Heart left ventricle (tissue), 16 donors: ENCODE measurements around the gene PLCL1. TPM values are rescaled to one million over a fixed set of nuclear protein-coding genes. Genes with fewer than 3 reads are reported as not detected.

Experiments
- ATAC-seq, 4 donors: fragments of 200-7000 bp; cut with Tn5 transposase; one replicate each; pipeline ENCODE4 v1.9.1; 2020 to 2022; ENCODE audit warnings: moderate library complexity in 4 of 4, mild to moderate bottlenecking in 3 of 4, moderate number of reproducible peaks in 1 of 4
- DNase-seq, 5 donors: peaks; one replicate each; pipeline ENCODE4 v3.0.0-alpha.2; 2020
- H3K27ac ChIP-seq, 12 donors: fragments of 200-600 bp; sonication (generic) in 4 of 12; one replicate each; pipeline versions ENCODE4 v1.5.0 to v1.8.0; 2016 to 2022; ENCODE audit warnings: mild to moderate bottlenecking in 2 of 12
- H3K27me3 ChIP-seq, 9 donors: fragments of 200-600 bp; sonication (generic) in 2 of 9; one replicate each; pipeline versions ENCODE4 v1.5.1 to v1.8.0; 2016 to 2022; ENCODE audit warnings: mild to moderate bottlenecking in 3 of 9
- H3K36me3 ChIP-seq, 9 donors: fragments of 200-600 bp; sonication (generic) in 2 of 9; one replicate each; pipeline versions ENCODE4 v1.5.0 to v1.8.0; 2018 to 2022; ENCODE audit warnings: mild to moderate bottlenecking in 2 of 9
- H3K4me1 ChIP-seq, 12 donors: fragments of 200-600 bp; sonication (generic) in 4 of 12; one replicate each; pipeline versions ENCODE4 v1.5.0 to v1.8.0; 2016 to 2022; ENCODE audit warnings: mild to moderate bottlenecking in 3 of 12
- H3K4me3 ChIP-seq, 12 donors: fragments of 200-600 bp; sonication (generic) in 4 of 12; one replicate each; pipeline versions ENCODE4 v1.5.0 to v1.8.0; 2017 to 2022; ENCODE audit warnings: mild to moderate bottlenecking in 9 of 12, moderate library complexity in 4 of 12
- H3K9me3 ChIP-seq, 12 donors: fragments of 200-600 bp; sonication (generic) in 4 of 12; one replicate each; pipeline versions ENCODE4 v1.5.0 to v1.8.0; 2016 to 2022; ENCODE audit warnings: mild to moderate bottlenecking in 1 of 12
- CTCF ChIP-seq, 12 donors: fragments of 200-600 bp; sonication (generic) in 4 of 12; IDR thresholded peaks; one replicate each; pipeline versions ENCODE4 v1.5.0 to v1.8.0; 2018 to 2022; ENCODE audit warnings: antibody characterized with exemption in 12 of 12, mild to moderate bottlenecking in 5 of 12
- POLR2A ChIP-seq, 2 donors: fragments of 450-650 bp; IDR thresholded peaks; one replicate each; pipeline ENCODE4 v1.6.1; 2017; ENCODE audit warnings: antibody characterized with exemption in 2 of 2, mild to moderate bottlenecking in 2 of 2, moderate library complexity in 2 of 2
- WGBS, 4 donors: extraction: QIAGEN DNeasy Blood & Tissue Kit in 2 of 4; methylation state at CpG; one replicate each; pipeline versions ENCODE4 v1.1.5 to v1.1.7; 2013 to 2018; 5-methylcytosine and 5-hydroxymethylcytosine counted together
- intact Hi-C, 10 donors: fragments of 100-400 bp; cut with DNase I; formaldehyde crosslinking; loops; one replicate each; pipeline versions ENCODE4 v1.11.1 to v1.14.2; 2022
- polyA plus RNA-seq, 2 donors: library from polyadenylated mRNA; stranded (reverse); fragments of 200-250 nt; gene quantifications; one replicate each; pipeline ENCODE4 v1.2.3, GENCODE V29; 2013
- total RNA-seq, 9 donors: library from RNA; depleted of rRNA in 2 of 9; stranded (reverse); fragments of >200 nt in 2 of 9; fragmentation: NEBNext Ultra II Directional in 3 of 9; extraction: Animal tissue kit (Norgen Biotek cat#: 25700) in 3 of 9; gene quantifications; one replicate each; pipeline versions ENCODE4 v1.1.0 to v1.2.4, GENCODE V29; 2016 to 2023
- donor health status: ischemic (EF 13 %, LVEDD 7.1; RV severe dilation, severe dysfunction).
- donor health status: healthy with polysubstance abuse.
- donor health status: DM: no; HTN: yes; CAD: no.
- donor health status: DM: no; HTN: no; CAD: no.
- donor health status: ischemic (EF 25% LVEDD 6.9; RV normal size, moderate dysfunction).
- donor health status: ischemic (EF 25% LVEDD 5.7; RV mildly dilated, moderate dysfunction).
- donor health status: healthy.
- donor health status: DM: yes; HTN: yes; CAD: no.
- donor health status: ischemic (EF 35%, LVEDD 5.7; RV mildly dilated, moderate dysfunction).
- donor health status: nonischemic (EF 11% LVEDD 7.7; RV severe dilation, severe dysfunction).
- donor health status: DM: yes; HTN: yes; CAD: no.
- donor health status: PGD.
- donor health status: ischemic (EF 29% LVEDD 5.4; RV normal size, mild dysfunction).
- donor health status: nonischemic (EF 23%, LVEDD 6.1; RV moderate dilation, normal function).

Gene PLCL1
- total and polyA plus RNA-seq, 11 donors: 22.0 to 126 (median 90.4) TPM

GRCh38 chr2:198059800-198060199, 255.4 kb downstream of the PLCL1 start:
- Histone ChIP-seq H3K9me3 (no peaks in the 10 kb centered on the region), H3K27me3 (no peaks in the 10 kb centered on the region), H3K36me3 (no peaks in the 10 kb centered on the region), H3K4me1 (peaks cover 0 to 53% (median 9%) of the 10 kb centered on the region in 12 donors), H3K4me3 (no peak overlapping the region), H3K27ac (peak overlapping the region in 3 of 12 donors; percentile 18 to 37 (median 34))
- WGBS, 4 donors: 41 to 48% (median 42%) methylated on average over 7 of the region's 7 CpGs
- TF ChIP-seq POLR2A (IDR thresholded peaks at IDR 0.05): no peak
- no peak for TF ChIP-seq CTCF (IDR thresholded peaks at IDR 0.05)
- DNase-seq: peak in 1 of 5 donors; percentile 30
- peak; percentile 55 to 72 (median 62) for ATAC-seq
- intact Hi-C loops: loop anchor here in 6 of 10 donors (5.0 to 10.0 kb wide), 4 partner anchors 53 to 257 kb away; partner anchors contain the start of gene PLCL1 (in 5 of the 6)

- Histone ChIP-seq H3K9me3 (no peaks in the 10 kb centered on the region), H3K4me3 (no peak overlapping the region), H3K27ac (peak overlapping the region in 3 of 12 donors; percentile 18 to 37 (median 34)), H3K36me3 (no peaks in the 10 kb centered on the region), H3K27me3 (no peaks in the 10 kb centered on the region), H3K4me1 (peaks cover 0 to 48% (median 8%) of the 10 kb centered on the region in 12 donors)
- DNase-seq (no peak), ATAC-seq (peak; percentile 20 to 62 (median 53))
- 26 to 41% (median 30%) methylated on average over 2 of the region's 2 CpGs for WGBS, 4 donors
- no peak for TF ChIP-seq POLR2A (IDR thresholded peaks at IDR 0.05)
- TF ChIP-seq CTCF (IDR thresholded peaks at IDR 0.05): no peak
- intact Hi-C loops: loop anchor here in 3 of 10 donors (5.0 kb wide), 2 partner anchors 52 to 57 kb away; no protein-coding TSS in a partner anchor
These were observed 255.9 kb downstream of the PLCL1 start for GRCh38 chr2:198060277-198060676.

GRCh38 chr2:198062826-198063225, 258.4 kb downstream of the PLCL1 start:
- no peak for TF ChIP-seq CTCF (IDR thresholded peaks at IDR 0.05)
- no peak for TF ChIP-seq POLR2A (IDR thresholded peaks at IDR 0.05)
- DNase-seq: no peak
- H3K4me3 ChIP-seq: no peak overlapping the region
- H3K27me3 ChIP-seq: no peaks in the 10 kb centered on the region
- ATAC-seq: no peak
- no peak overlapping the region for H3K27ac ChIP-seq
- intact Hi-C loops: loop anchor here in 3 of 10 donors (5.0 kb wide), 2 partner anchors 49 to 54 kb away; no protein-coding TSS in a partner anchor
- no peaks in the 10 kb centered on the region for H3K9me3 ChIP-seq
- peaks cover 0 to 44% (median 6%) of the 10 kb centered on the region in 12 donors for H3K4me1 ChIP-seq
- H3K36me3 ChIP-seq: no peaks in the 10 kb centered on the region

GRCh38 chr2:198063242-198063641, 258.8 kb downstream of the PLCL1 start:
- intact Hi-C loops: loop anchor here in 3 of 10 donors (5.0 kb wide), 2 partner anchors 49 to 54 kb away; no protein-coding TSS in a partner anchor
- DNase-seq (no peak), ATAC-seq (no peak)
- Histone ChIP-seq H3K4me1 (peaks cover 0 to 44% (median 6%) of the 10 kb centered on the region in 12 donors), H3K27ac (no peak overlapping the region), H3K9me3 (no peaks in the 10 kb centered on the region), H3K36me3 (no peaks in the 10 kb centered on the region), H3K4me3 (no peak overlapping the region), H3K27me3 (no peaks in the 10 kb centered on the region)
- 66 to 76% (median 73%) methylated on average over 1 of the region's 1 CpG for WGBS, 4 donors
- TF ChIP-seq CTCF (IDR thresholded peaks at IDR 0.05) (no peak), POLR2A (IDR thresholded peaks at IDR 0.05) (no peak)
